A549 (cell line): Measurements from ENCODE around the gene CLP1. TPM values are rescaled to one million over a fixed set of nuclear protein-coding genes. Genes with fewer than 3 reads are reported as not detected.

Source experiments
- ATAC-seq, 2 experiments: fragments of 200-7000 bp in 1 of 2; fragments of >200 bp in 1 of 2; cut with Nextera tagmentation in 1 of 2; cut with Tn5 transposase in 1 of 2; 3 replicates each; pipeline versions ENCODE4 v1.8.0 to v1.9.1; 2018 to 2020; ENCODE audit warnings: mild to moderate bottlenecking in 1 of 2, moderate library complexity in 1 of 2
- CTCF ChIA-PET: fragments of 300-600 bp; sonication (Branson Sonifier 250); formaldehyde crosslinking; extraction: SDS; loops from one replicate; lab custom pipeline; 2021; ENCODE audit warnings: antibody characterized with exemption, inconsistent platforms; lab: Yijun Ruan, JAX
- POLR2A ChIA-PET: fragments of 350-600 bp; formaldehyde crosslinking; extraction: SDS; loops from one replicate; lab custom pipeline; 2021; ENCODE audit warnings: antibody characterized with exemption, inconsistent platforms; lab: Yijun Ruan, JAX
- DNase-seq, 2 experiments: peaks; one replicate each; pipeline versions ENCODE4 v3.0.0 to v3.0.0-alpha.2; 2011 to 2016; ENCODE audit warnings: low read depth in 1 of 2, low spot score in 1 of 2
- FAIRE-seq: peaks from 2 replicates; lab custom pipeline; 2011; peaks lifted over from hg19 to GRCh38; lab: Jason Lieb, UNC
- H3K27ac ChIP-seq, 2 experiments: fragments of >200 bp; sonication (Bioruptor Twin); formaldehyde crosslinking; 3 replicates each; pipeline ENCODE4 v1.5.1; 2016 to 2017
- H3K4me1 ChIP-seq: fragments of >200 bp; sonication (Bioruptor Twin); formaldehyde crosslinking; 3 replicates; pipeline ENCODE4 v1.6.1; 2016
- H3K4me2 ChIP-seq: fragments of >200 bp; sonication (Bioruptor Twin); formaldehyde crosslinking; 3 replicates; pipeline ENCODE4 v1.6.1; 2016
- H3K4me3 ChIP-seq: fragments of >200 bp; sonication (Bioruptor Twin); formaldehyde crosslinking; 3 replicates; pipeline ENCODE4 v1.5.1; 2016
- H3K9me3 ChIP-seq: fragments of >200 bp; sonication (Bioruptor Twin); formaldehyde crosslinking; 3 replicates; pipeline ENCODE4 v1.6.1; 2016
- BHLHE40 ChIP-seq: IDR thresholded peaks from 2 replicates; pipeline ENCODE4 v1.6.1; 2012; ENCODE audit warnings: low read depth, low read length, inconsistent platforms
- CBX2 ChIP-seq: fragments of 200-600 bp; sonication (generic); IDR thresholded peaks from 2 replicates; pipeline ENCODE4 v1.6.1; 2016; ENCODE audit warnings: low read depth, mild to moderate bottlenecking, borderline replicate concordance
- CTCF ChIP-seq: fragments of >200 bp; sonication (Bioruptor Twin); formaldehyde crosslinking; IDR thresholded peaks from 3 replicates; pipeline ENCODE4 v1.5.1; 2016
- E2F6 ChIP-seq: IDR thresholded peaks from 2 replicates; pipeline ENCODE4 v1.6.1; 2012; ENCODE audit warnings: low read depth, borderline replicate concordance
- ESRRA ChIP-seq: fragments of 150-350 bp; IDR thresholded peaks from 2 replicates; pipeline ENCODE4 v1.6.1; 2014; ENCODE audit warnings: mild to moderate bottlenecking, low read length, borderline replicate concordance
- FOSL2 ChIP-seq, 2 experiments: fragments of 450-650 bp in 1 of 2; fragments of >200 bp in 1 of 2; sonication (Bioruptor Twin) in 1 of 2; formaldehyde crosslinking; IDR thresholded peaks; 2 replicates each; pipeline versions ENCODE4 v1.5.0 to v1.6.1; 2016 to 2020; ENCODE audit warnings: mild to moderate bottlenecking in 1 of 2, moderate library complexity in 1 of 2
- FOXS1 ChIP-seq: fragments of 250-450 bp; sonication (Bioruptor Pico); IDR thresholded peaks from 2 replicates; pipeline ENCODE4 v1.5.0; 2020; ENCODE audit warnings: mild to moderate bottlenecking, moderate library complexity
- GATA3 ChIP-seq: IDR thresholded peaks from 2 replicates; pipeline ENCODE4 v1.6.1; 2012; ENCODE audit warnings: borderline replicate concordance
- RAD21 ChIP-seq, 2 experiments: fragments of >200 bp in 1 of 2; sonication (Bioruptor Twin) in 1 of 2; formaldehyde crosslinking in 1 of 2; IDR thresholded peaks in 1 of 2; conservative IDR thresholded peaks in 1 of 2; 2 replicates in 1 of 2; 3 replicates in 1 of 2; pipeline ENCODE4 v1.6.1; 2012 to 2018; ENCODE audit warnings: inconsistent platforms in 1 of 2
- SMC3 ChIP-seq: fragments of >200 bp; sonication (Bioruptor Twin); formaldehyde crosslinking; IDR thresholded peaks from 3 replicates; pipeline ENCODE4 v1.6.1; 2018; ENCODE audit warnings: inconsistent platforms
- WGBS: methylation state at CpG from one replicate; pipeline ENCODE4 v1.1.6; 2017; ENCODE audit errors: missing lambda C conversion rate; 5-methylcytosine and 5-hydroxymethylcytosine counted together
- polyA plus RNA-seq, 4 experiments: library from polyadenylated mRNA; depleted of rRNA in 3 of 4; stranded (reverse); fragments of >200 nt; fragmentation: RNase III in 1 of 4; extraction: RNeasy Plus Mini Kit Qiagen cat#74134 plus additional on column Dnase treatment in 1 of 4; gene quantifications; 2 replicates in 3 of 4; 3 replicates in 1 of 4; pipeline ENCODE4 v1.2.3, GENCODE V29; 2011 to 2017
- TF ChIP-seq, protein P1 (sequence below): fragments of 150-350 bp; IDR thresholded peaks from 2 replicates; pipeline ENCODE4 v1.6.1; 2014; ENCODE audit warnings: low read depth, mild to moderate bottlenecking, low read length
- TF ChIP-seq, protein P2 (sequence below): fragments of >200 bp; sonication (Bioruptor Twin); formaldehyde crosslinking; IDR thresholded peaks from 2 replicates; pipeline ENCODE4 v1.6.1; 2016
- TF ChIP-seq, protein P3 (sequence below): fragments of 450-650 bp; IDR thresholded peaks from 2 replicates; pipeline ENCODE4 v1.6.1; 2014; ENCODE audit warnings: antibody characterized with exemption

CLP1 gene
- polyA plus RNA-seq, 2 of the 4 experiments (the other 2 are of a cell fraction): 22.8 to 31.8 TPM

- TF ChIP-seq, protein P1, sequence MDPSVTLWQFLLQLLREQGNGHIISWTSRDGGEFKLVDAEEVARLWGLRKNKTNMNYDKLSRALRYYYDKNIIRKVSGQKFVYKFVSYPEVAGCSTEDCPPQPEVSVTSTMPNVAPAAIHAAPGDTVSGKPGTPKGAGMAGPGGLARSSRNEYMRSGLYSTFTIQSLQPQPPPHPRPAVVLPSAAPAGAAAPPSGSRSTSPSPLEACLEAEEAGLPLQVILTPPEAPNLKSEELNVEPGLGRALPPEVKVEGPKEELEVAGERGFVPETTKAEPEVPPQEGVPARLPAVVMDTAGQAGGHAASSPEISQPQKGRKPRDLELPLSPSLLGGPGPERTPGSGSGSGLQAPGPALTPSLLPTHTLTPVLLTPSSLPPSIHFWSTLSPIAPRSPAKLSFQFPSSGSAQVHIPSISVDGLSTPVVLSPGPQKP: no peak
- TF ChIP-seq ESRRA: no peak
- TF ChIP-seq FOXS1 (CRISPR knock-in tag): no peak
- TF ChIP-seq FOSL2 (IDR thresholded peaks at IDR 0.05): no peak
- TF ChIP-seq FOSL2 (CRISPR knock-in tag; IDR thresholded peaks at IDR 0.05): no peak
- TF ChIP-seq, all 56 proteins: peak for 0
Observed at GRCh38 chr11:57698843-57699365, 41.3 kb downstream of the CLP1 start (continued).

DNA sequence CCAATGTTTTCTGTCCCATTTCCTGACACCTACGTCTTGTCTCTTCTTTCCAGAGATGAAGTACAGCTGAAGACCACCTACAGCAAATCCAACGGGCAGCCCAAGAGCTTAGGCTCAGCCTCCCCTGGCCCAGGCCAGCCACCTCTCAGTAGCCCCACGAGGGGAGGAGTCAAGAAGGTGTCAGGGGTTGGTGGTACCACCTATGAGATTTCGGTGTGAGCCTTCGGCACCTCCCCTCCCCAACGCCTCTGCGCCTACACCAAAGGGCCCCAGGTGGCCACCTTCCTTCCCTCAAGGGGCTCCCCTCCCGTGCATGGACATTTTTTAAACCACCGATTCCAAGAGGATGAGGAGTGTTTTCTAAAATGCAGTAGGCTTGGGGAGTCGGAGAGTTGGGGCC is 42.3 kb downstream of the CLP1 start:
- no peak overlapping the region for H3K4me2 ChIP-seq
- TF ChIP-seq BHLHE40 (no peak), ESRRA (no peak), CTCF (no peak), CBX2 (no peak)
- TF ChIP-seq, protein P2, sequence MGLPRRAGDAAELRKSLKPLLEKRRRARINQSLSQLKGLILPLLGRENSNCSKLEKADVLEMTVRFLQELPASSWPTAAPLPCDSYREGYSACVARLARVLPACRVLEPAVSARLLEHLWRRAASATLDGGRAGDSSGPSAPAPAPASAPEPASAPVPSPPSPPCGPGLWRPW: no peak
- TF ChIP-seq, protein P3, sequence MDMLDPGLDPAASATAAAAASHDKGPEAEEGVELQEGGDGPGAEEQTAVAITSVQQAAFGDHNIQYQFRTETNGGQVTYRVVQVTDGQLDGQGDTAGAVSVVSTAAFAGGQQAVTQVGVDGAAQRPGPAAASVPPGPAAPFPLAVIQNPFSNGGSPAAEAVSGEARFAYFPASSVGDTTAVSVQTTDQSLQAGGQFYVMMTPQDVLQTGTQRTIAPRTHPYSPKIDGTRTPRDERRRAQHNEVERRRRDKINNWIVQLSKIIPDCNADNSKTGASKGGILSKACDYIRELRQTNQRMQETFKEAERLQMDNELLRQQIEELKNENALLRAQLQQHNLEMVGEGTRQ: no peak
- ChIA-PET POLR2A (no interaction called here), CTCF (interaction anchor here (1.2 to 1.9 kb wide), 2 partner anchors 10 to 132 kb away, joined by 3 to 8 read pairs; partner anchors contain the start of gene UBE2L6)
- FAIRE-seq: no peak
- 91% methylated on average over 10 of the region's 10 CpGs for WGBS
- no peak; a peak in 1 of 6 replicates for ATAC-seq
- no peak overlapping the region for H3K4me3 ChIP-seq
- H3K4me1 ChIP-seq: no peaks in the 10 kb centered on the region
- H3K9me3 ChIP-seq: no peaks in the 10 kb centered on the region
- no peak for DNase-seq
- H3K27ac ChIP-seq: no peak overlapping the region

DNA sequence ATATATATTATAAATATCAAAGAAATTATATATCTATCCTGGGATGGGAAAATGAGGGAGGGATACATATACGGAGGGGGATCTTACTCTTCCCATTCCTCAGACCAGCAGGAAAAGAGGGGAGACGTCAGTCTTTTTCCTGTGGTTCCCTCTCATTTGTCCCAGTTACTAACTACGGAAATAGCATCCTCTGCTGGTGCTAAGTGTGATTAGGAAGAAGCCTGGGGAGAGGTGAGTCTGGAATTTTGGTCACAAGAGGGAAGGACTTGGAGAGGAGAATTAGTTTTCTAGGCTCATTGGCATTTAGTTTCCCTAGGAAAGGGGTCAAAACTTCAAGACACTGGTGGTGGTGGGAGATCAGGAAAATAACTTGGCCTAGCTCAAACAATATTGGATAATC is 42.9 kb downstream of the CLP1 start:
- no peak for DNase-seq
- CTCF ChIA-PET: no interaction called here
- TF ChIP-seq SMC3 (no peak), CTCF (no peak), RAD21 (conservative IDR thresholded peaks at IDR 0.05 in 1 of 2, IDR thresholded peaks at IDR 0.05 in 1 of 2) (no peak), GATA3 (no peak), E2F6 (no peak)
- WGBS: 87% methylated on average over 3 of the region's 3 CpGs
- Histone ChIP-seq H3K27ac (no peak overlapping the region), H3K4me3 (no peak overlapping the region), H3K4me1 (no peaks in the 10 kb centered on the region), H3K9me3 (no peaks in the 10 kb centered on the region), H3K4me2 (no peak overlapping the region)
- POLR2A ChIA-PET: no interaction called here
- no peak for ATAC-seq
- no peak for FAIRE-seq
